PC-9 (cell line): ENCODE data around the gene ARRB1.

Source experiments
- CTCF ChIP-seq: fragments of 200-600 bp; sonication (generic); conservative IDR thresholded peaks from 2 replicates; pipeline ENCODE4 v1.6.1; 2017; ENCODE audit warnings: mixed run types, antibody characterized with exemption, mild to moderate bottlenecking, moderate library complexity
- EZH2 ChIP-seq: fragments of 200-600 bp; sonication (generic); IDR thresholded peaks from 2 replicates; pipeline ENCODE4 v1.8.0; 2017; ENCODE audit warnings: antibody characterized with exemption, low read depth

- TF ChIP-seq CTCF, result no peak
- TF ChIP-seq EZH2, result no peak
Observed at GRCh38 chr11:75292943-75293342, 58.5 kb downstream of the ARRB1 start.
